HG03196 (cell line): ENCODE data around the gene EIF2AK3.
"Not testable (repeated sequence)": the region's sequence is repeated elsewhere in the genome, so short reads cannot be mapped to it uniquely, and the experiment has no call there.

Source experiments
- ATAC-seq: cut with Tn5 transposase; IDR thresholded peaks from one replicate; pipeline ENCODE4 v1.9.1; 2021; ENCODE audit not compliant: unreplicated experiment

EIF2AK3 gene

GRCh38 chr2:88627055-88627855, at the start of gene EIF2AK3:
Gene EIF2AK3 (minus strand): TSS chr2:88627464. CDS start chr2:88627274, 190 bp downstream.
- ATAC-seq = peak; percentile 90

GRCh38 chr2:88673363-88673762, 46.1 kb upstream of the EIF2AK3 start:
- no peak for ATAC-seq

- no peak for ATAC-seq
These were observed 44.6 kb upstream of the EIF2AK3 start for GRCh38 chr2:88671786-88672427.

- ATAC-seq = peak; percentile 66
These were observed 42.4 kb upstream of the EIF2AK3 start for GRCh38 chr2:88669482-88670214.

- ATAC-seq = no peak
These were observed 41.6 kb upstream of the EIF2AK3 start for GRCh38 chr2:88668862-88669261.

- no peak for ATAC-seq
These were observed 40.0 kb upstream of the EIF2AK3 start for GRCh38 chr2:88667219-88667618.

GRCh38 chr2:88666576-88666975, 39.3 kb upstream of the EIF2AK3 start:
- no peak for ATAC-seq

- no peak for ATAC-seq
These were observed 33.4 kb upstream of the EIF2AK3 start for GRCh38 chr2:88660622-88661021.

GRCh38 chr2:88659538-88659915, 32.3 kb upstream of the EIF2AK3 start:
- no peak for ATAC-seq

GRCh38 chr2:88658881-88659537, 31.7 kb upstream of the EIF2AK3 start:
- no peak for ATAC-seq

- ATAC-seq = no peak
These were observed 31.1 kb upstream of the EIF2AK3 start for GRCh38 chr2:88658326-88658725.

- ATAC-seq = no peak
These were observed 29.9 kb upstream of the EIF2AK3 start for GRCh38 chr2:88657131-88657530.

GRCh38 chr2:88656690-88657089, 29.4 kb upstream of the EIF2AK3 start:
- ATAC-seq = no peak

GRCh38 chr2:88654714-88655113, 27.4 kb upstream of the EIF2AK3 start:
- ATAC-seq = no peak

- no peak for ATAC-seq
These were observed 24.4 kb upstream of the EIF2AK3 start for GRCh38 chr2:88651646-88652045.

- ATAC-seq = not testable (repeated sequence)
These were observed 18.1 kb upstream of the EIF2AK3 start for GRCh38 chr2:88645291-88645882.

GRCh38 chr2:88642278-88642677, 15.0 kb upstream of the EIF2AK3 start:
- no peak for ATAC-seq

GRCh38 chr2:88641330-88641729, 14.1 kb upstream of the EIF2AK3 start:
- ATAC-seq = no peak

GRCh38 chr2:88639865-88640264, 12.6 kb upstream of the EIF2AK3 start:
- no peak for ATAC-seq

- no peak for ATAC-seq
These were observed 11.5 kb upstream of the EIF2AK3 start for GRCh38 chr2:88638743-88639142.

GRCh38 chr2:88638123-88638650, 10.9 kb upstream of the EIF2AK3 start:
- no peak for ATAC-seq
